Stomach (tissue), 9 donors: Measurements from ENCODE around the gene C1orf185. TPM values are rescaled to one million over a fixed set of nuclear protein-coding genes. Genes with fewer than 3 reads are reported as not detected.

Experiments
- DNase-seq, 2 donors: peaks; one replicate each; pipeline versions ENCODE4 v3.0.0 to v3.0.0-alpha.2; 2013 to 2019
- H3K27ac ChIP-seq, 5 donors: fragments of 200-600 bp in 4 of 5; sonication (generic) in 4 of 5; one replicate each; pipeline ENCODE4 v1.5.1; 2013 to 2019; ENCODE audit warnings: mild to moderate bottlenecking in 1 of 5, moderate library complexity in 1 of 5
- H3K27me3 ChIP-seq, 3 donors: fragments of 200-600 bp; sonication (generic); one replicate each; pipeline ENCODE4 v1.5.1; 2017 to 2019; ENCODE audit warnings: mixed run types in 1 of 3
- H3K36me3 ChIP-seq, 4 donors: fragments of 200-600 bp; sonication (generic); 1 replicate in 3 of 4; 2 replicates in 1 of 4; pipeline ENCODE4 v1.5.1; 2016 to 2019
- H3K4me1 ChIP-seq, 4 donors: fragments of 200-600 bp; sonication (generic); one replicate each; pipeline ENCODE4 v1.5.1; 2016 to 2019
- H3K4me3 ChIP-seq, 4 donors: fragments of 200-600 bp; sonication (generic) in 3 of 4; one replicate each; pipeline ENCODE4 v1.5.1; 2016 to 2019; ENCODE audit warnings: mild to moderate bottlenecking in 1 of 4
- H3K9me3 ChIP-seq, 4 donors: fragments of 200-600 bp; sonication (generic); one replicate each; pipeline ENCODE4 v1.5.1; 2016 to 2019
- EP300 ChIP-seq: sonication (generic); formaldehyde crosslinking; IDR thresholded peaks from one replicate; pipeline ENCODE4 v1.6.1; 2017; ENCODE audit warnings: antibody characterized with exemption
- POLR2A ChIP-seq, 4 donors: fragments of 450-650 bp; IDR thresholded peaks; one replicate each; pipeline ENCODE4 v1.6.1; 2016; ENCODE audit warnings: antibody characterized with exemption in 4 of 4, control low read depth in 2 of 4, mild to moderate bottlenecking in 1 of 4, moderate library complexity in 1 of 4
- POLR2AphosphoS5 ChIP-seq, 3 donors: sonication (generic); formaldehyde crosslinking; IDR thresholded peaks; one replicate each; pipeline ENCODE4 v1.6.1; 2016; ENCODE audit warnings: antibody characterized with exemption in 3 of 3
- intact Hi-C: fragments of 100-400 bp; cut with DNase I; formaldehyde crosslinking; loops from one replicate; pipeline ENCODE4 v1.15.1; 2023; ENCODE audit warnings: low total_unique reads
- polyA plus RNA-seq, 3 donors: library from polyadenylated mRNA; stranded (reverse); fragments of 200-250 nt; gene quantifications; one replicate each; pipeline ENCODE4 v1.2.3, GENCODE V29; 2013
- small RNA-seq, 4 donors: library from RNA; depleted of rRNA; stranded (forward); fragments of <200 nt; gene quantifications; one replicate each; pipeline ENCODE3, GENCODE V24; 2016
- total RNA-seq, 5 donors: library from RNA; depleted of rRNA; stranded (reverse); fragments of >200 nt; gene quantifications; one replicate each; pipeline versions ENCODE4 v1.1.0 to v1.2.3, GENCODE V29; 2014 to 2016
- TF ChIP-seq, protein P1 (sequence below), 7 experiments: fragments of 450-650 bp in 4 of 7; fragments of 200-600 bp in 3 of 7; sonication (generic) in 3 of 7; IDR thresholded peaks; one replicate each; pipeline ENCODE4 v1.5.1; 2016 to 2019; ENCODE audit warnings: antibody characterized with exemption in 7 of 7, control low read depth in 2 of 7, mild to moderate bottlenecking in 1 of 7
- donor health status: healthy with polysubstance abuse.
- donor health status: Bipolar disorder and iron deficiency.
- donor health status: healthy.

The C1orf185 gene
- total and polyA plus RNA-seq, 8 donors = not detected

- no peak for DNase-seq
- TF ChIP-seq, protein P1, sequence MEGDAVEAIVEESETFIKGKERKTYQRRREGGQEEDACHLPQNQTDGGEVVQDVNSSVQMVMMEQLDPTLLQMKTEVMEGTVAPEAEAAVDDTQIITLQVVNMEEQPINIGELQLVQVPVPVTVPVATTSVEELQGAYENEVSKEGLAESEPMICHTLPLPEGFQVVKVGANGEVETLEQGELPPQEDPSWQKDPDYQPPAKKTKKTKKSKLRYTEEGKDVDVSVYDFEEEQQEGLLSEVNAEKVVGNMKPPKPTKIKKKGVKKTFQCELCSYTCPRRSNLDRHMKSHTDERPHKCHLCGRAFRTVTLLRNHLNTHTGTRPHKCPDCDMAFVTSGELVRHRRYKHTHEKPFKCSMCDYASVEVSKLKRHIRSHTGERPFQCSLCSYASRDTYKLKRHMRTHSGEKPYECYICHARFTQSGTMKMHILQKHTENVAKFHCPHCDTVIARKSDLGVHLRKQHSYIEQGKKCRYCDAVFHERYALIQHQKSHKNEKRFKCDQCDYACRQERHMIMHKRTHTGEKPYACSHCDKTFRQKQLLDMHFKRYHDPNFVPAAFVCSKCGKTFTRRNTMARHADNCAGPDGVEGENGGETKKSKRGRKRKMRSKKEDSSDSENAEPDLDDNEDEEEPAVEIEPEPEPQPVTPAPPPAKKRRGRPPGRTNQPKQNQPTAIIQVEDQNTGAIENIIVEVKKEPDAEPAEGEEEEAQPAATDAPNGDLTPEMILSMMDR (IDR thresholded peaks at IDR 0.05) = no peak
- TF ChIP-seq POLR2AphosphoS5 (IDR thresholded peaks at IDR 0.05) (no peak), POLR2A (IDR thresholded peaks at IDR 0.05) (no peak), EP300 (no peak)
- no peak overlapping the region for H3K4me3 ChIP-seq
- no peaks in the 10 kb centered on the region for H3K27me3 ChIP-seq
- no peak overlapping the region for H3K27ac ChIP-seq
- H3K4me1 ChIP-seq = peaks cover 0 to 4% (median 0%) of the 10 kb centered on the region in 4 donors
- no peaks in the 10 kb centered on the region for H3K9me3 ChIP-seq
- intact Hi-C loops = no loop called here
- H3K36me3 ChIP-seq = no peaks in the 10 kb centered on the region
Measured at GRCh38 chr1:51193564-51193963, 91.5 kb downstream of the C1orf185 start.

Small RNA genes within 50 kb of the gene (small RNA-seq; reads per million reads assigned to genes)
- 0 reads per million in 4 donors for gene MIR4421
- gene MIR6500 = 0 reads per million in 4 donors
- gene RF00019 = 0 reads per million in 4 donors

Other genes starting within 250 kb of the C1orf185 start
- 100 to 1,000 TPM in 1 of 5 donors, 10 to 100 TPM in 4; 22.5 to 144 (median 61.0) TPM for gene FAF1, start 142.0 kb upstream of the C1orf185 start, total RNA-seq
- gene FAF1, start 142.0 kb upstream of the C1orf185 start, polyA plus RNA-seq = 10 to 100 TPM; 20.1 to 27.8 (median 23.2) TPM
- gene CDKN2C, start 132.0 kb upstream of the C1orf185 start, total RNA-seq = 10 to 100 TPM in 2 of 5 donors, 1 to 10 TPM in 3; 3.5 to 11.7 (median 9.4) TPM
- gene CDKN2C, start 132.0 kb upstream of the C1orf185 start, polyA plus RNA-seq = 10 to 100 TPM in 2 of 3 donors, 1 to 10 TPM in 1; 9.7 to 14.1 (median 12.5) TPM
- 100 to 1,000 TPM in 3 of 5 donors, 10 to 100 TPM in 2; 43.5 to 120 (median 107) TPM for gene RNF11, start 134.0 kb downstream of the C1orf185 start, total RNA-seq
- gene RNF11, start 134.0 kb downstream of the C1orf185 start, polyA plus RNA-seq = 10 to 100 TPM; 34.6 to 78.2 (median 70.7) TPM
- gene TTC39A, start 228.3 kb downstream of the C1orf185 start, total RNA-seq = 100 to 1,000 TPM in 1 of 5 donors, 10 to 100 TPM in 4; 19.3 to 159 (median 33.6) TPM
- 10 to 100 TPM in 2 of 3 donors, 1 to 10 TPM in 1; 8.3 to 59.3 (median 21.6) TPM for gene TTC39A, start 228.3 kb downstream of the C1orf185 start, polyA plus RNA-seq